ENCODE data around the gene OR4F15. TPM values are rescaled to one million over a fixed set of nuclear protein-coding genes. Genes with fewer than 3 reads are reported as not detected.

OR4F15 gene
- total RNA-seq, 2 experiments from 2014 or later, result not detected

DNA sequence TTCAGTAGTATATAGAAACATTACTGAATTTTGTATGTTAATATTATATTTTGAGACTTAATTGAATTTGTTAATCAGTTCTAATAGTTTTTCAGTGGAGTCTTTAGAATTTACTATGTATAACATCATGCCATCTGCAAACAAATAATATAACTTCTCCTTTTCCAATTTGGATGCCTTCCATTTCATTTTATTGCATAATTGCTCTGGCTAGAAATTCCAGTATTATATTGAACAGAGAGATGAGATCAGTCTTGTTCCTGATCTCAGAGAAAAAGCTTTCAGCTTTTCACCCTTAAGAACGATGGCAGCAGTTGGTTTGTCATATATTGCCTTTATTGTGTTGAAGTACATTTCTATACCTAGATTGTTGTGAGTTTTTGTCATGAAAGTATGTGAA is 40.4 kb downstream of the OR4F15 start:
- Mint-ChIP-seq H3K4me1 (ENCODE audit: low read depth) (no peaks in the 10 kb centered on the region), H3K36me3 (ENCODE audit: low read depth) (no peaks in the 10 kb centered on the region), H3K9me3 (no peaks in the 10 kb centered on the region), H3K27ac (no peak overlapping the region), H3K27me3 (peaks cover 37% of the 10 kb centered on the region), H3K4me3 (no peak overlapping the region)
- intact Hi-C loops (cut with DNase I, micrococcal nuclease), result no loop called here
- POLR2A ChIA-PET, result no interaction called here
- no peaks in the 10 kb centered on the region for H3K4me1 ChIP-seq (ENCODE audit: insufficient read depth, low read length)
- CTCF ChIA-PET, result no interaction called here
- H3K27me3 ChIP-seq (ENCODE audit: control insufficient read depth in 1 of 2, insufficient read depth in 2 of 2, low read length in 2 of 2), result no peaks in the 10 kb centered on the region
- no peak overlapping the region for H3K27ac ChIP-seq (ENCODE audit: low read depth in 1 of 2, low read length in 2 of 2)
- H3K4me3 ChIP-seq (ENCODE audit: low read length), result no peak overlapping the region
- TF ChIP-seq, protein P1, sequence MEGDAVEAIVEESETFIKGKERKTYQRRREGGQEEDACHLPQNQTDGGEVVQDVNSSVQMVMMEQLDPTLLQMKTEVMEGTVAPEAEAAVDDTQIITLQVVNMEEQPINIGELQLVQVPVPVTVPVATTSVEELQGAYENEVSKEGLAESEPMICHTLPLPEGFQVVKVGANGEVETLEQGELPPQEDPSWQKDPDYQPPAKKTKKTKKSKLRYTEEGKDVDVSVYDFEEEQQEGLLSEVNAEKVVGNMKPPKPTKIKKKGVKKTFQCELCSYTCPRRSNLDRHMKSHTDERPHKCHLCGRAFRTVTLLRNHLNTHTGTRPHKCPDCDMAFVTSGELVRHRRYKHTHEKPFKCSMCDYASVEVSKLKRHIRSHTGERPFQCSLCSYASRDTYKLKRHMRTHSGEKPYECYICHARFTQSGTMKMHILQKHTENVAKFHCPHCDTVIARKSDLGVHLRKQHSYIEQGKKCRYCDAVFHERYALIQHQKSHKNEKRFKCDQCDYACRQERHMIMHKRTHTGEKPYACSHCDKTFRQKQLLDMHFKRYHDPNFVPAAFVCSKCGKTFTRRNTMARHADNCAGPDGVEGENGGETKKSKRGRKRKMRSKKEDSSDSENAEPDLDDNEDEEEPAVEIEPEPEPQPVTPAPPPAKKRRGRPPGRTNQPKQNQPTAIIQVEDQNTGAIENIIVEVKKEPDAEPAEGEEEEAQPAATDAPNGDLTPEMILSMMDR (IDR thresholded peaks at IDR 0.05), result no peak
- no peaks in the 10 kb centered on the region for H3K9me3 ChIP-seq (ENCODE audit: control insufficient read depth in 1 of 2, insufficient read depth in 1 of 2, low read length in 2 of 2)
- no peak for DNase-seq
- H3K36me3 ChIP-seq (ENCODE audit: insufficient read depth, low read length), result no peaks in the 10 kb centered on the region
- ATAC-seq (ENCODE audit: poor library complexity), result no peak

Other genes starting within 250 kb of the OR4F15 start
- gene TM2D3, start 159.8 kb upstream of the OR4F15 start, total RNA-seq, result 100 to 1,000 TPM; 102 to 107 TPM
- gene TARS3, start 87.7 kb upstream of the OR4F15 start, total RNA-seq, result 10 to 100 TPM; 16.6 to 18.1 TPM
- gene OR4F6, start 8.7 kb upstream of the OR4F15 start, total RNA-seq, result not detected